NCI-H226 (cell line): Measurements from ENCODE around the gene SCAND1.

Experiments
- DNase-seq: peaks from one replicate; pipeline ENCODE4 v3.0.0-alpha.2; 2015

Gene SCAND1

GRCh38 chr20:35903843-35904242 lies 50.5 kb downstream of the SCAND1 start:
- DNase-seq: peak; percentile 53
